NCI-H1092 (cell line): ENCODE results near the gene MTUS2.
A peak's percentile ranks its signal among the peaks of the same experiment; 100 is the strongest.

Source experiments
- DNase-seq: peaks from one replicate; lab custom pipeline; 2025; lab: John Stamatoyannopoulos, UW

The MTUS2 gene

DNA sequence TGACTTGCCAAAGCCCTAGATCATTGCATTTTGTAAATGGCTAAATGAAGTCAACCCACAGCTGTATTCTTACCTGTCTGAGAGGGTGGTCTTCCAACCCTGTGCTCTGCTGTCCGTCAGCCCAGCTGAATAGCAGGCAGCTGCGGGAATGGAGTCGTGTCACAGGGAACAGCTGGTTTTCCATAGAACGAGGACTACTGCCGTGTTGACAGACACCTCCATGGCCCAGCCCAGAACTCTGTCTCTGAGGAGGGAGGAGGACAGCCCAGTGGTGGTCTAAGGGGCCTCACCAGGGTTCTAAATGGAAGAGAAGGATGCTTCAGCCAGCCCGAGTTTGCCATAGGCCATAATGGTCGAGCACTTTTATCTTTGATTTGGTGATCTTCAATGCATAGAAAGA, 664.7 kb downstream of the MTUS2 start:
- no peak for DNase-seq

DNA sequence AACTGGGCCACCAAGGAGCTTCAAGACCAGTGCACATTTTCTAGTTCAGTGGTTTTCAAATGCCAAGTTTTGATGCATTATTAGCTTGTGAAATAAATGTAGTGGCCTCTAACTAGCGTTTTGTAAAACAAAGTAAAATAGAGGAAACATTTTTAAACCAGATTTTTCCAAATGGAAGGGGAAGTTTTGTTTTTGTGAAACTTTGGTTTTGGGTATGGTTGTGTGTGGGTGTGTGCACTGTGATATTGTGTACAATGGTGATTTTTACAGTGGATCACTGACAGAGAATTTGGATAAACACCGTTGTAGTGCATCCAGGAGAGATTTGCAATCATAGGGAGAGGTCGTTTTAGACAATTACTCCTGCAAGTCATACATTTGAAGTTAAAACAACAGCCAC, 666.4 kb downstream of the MTUS2 start:
- no peak for DNase-seq

DNA sequence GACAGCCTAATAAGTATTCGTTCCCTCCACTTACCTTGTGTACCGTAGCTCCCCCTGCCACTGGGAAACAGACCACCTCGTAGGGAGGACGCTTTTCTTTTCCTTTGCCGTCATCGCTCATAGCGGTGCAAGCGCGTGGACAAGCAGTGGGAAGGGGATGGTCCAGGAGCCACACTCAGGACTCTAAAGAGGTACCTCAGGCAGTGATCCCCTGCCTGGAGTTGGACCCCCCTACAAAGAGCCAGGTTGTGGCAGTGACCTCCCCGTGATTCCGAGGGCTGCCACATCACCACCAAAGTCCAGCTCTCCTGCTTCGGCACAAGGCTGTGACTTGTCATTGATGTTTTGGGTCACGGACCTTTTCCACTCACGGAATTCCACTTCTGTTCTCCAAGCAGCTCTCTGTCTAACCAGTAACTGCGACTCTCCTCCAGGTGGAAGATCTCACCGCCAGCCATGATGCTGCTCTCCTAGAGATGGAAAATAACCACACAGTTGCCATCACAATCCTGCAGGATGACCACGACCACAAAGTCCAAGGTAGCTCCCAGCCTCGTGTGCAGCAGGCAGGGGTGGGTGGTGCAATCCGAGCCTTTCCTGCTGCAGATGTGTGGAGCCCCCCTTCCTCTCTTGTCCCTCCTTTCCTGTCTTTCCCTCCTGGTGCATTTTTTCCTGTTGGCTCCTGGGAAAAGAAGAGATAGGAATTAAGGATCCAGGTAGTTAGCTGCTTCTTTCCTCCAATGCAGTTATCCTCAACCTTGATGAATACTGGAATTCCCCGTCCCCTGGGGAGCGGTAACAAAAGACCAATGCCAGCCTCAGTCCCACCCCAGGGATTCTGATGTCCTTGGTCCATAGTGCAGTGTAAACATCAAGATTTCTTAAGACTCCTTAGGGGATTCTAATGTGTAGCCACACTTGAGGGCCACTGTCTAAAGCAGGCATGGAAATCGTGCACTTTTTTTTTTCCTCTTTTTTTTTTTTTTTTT, 667.6 kb downstream of the MTUS2 start:
- DNase-seq, result no peak

DNA sequence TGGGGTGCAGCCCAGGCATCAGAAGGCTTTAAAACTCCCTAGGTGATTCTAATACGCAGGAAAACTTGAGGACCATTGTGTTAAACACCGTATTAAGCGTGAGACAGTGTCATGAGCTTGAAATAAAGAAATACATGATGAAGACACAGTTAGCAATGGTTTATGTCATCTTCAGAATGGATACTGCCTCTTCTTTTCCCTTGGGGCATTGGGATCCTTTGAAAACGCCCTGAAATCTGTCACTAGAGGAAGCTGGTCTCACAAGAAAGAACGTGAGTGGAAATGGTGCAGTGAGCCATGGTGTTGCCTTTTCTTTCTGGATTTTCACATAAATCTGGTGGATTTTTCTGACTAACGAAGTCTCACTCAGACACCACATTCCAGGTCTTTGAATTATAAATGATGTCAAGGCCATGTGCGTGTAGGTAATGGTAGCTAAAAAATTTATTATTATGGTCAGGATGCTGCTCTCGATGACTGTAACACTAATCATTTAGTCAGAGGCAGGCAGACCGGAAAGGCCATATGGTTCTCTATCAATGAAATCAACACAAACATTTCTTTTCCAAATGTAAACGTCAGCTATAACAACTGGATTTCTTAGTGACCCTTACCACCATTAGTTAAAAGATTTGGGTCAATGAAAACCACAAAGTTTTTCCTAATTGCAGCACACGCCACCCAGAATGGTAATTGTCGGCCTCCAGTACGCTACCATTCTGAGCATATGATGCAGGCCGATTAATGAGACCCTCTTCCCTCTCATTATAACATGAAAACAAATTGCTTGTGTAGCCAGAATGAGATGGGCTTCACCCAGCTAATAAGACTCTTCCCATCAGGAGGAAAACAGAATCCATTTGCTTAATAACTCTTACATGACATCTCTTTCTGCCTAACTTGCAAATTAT, 669.8 kb downstream of the MTUS2 start:
- DNase-seq, result no peak

DNA sequence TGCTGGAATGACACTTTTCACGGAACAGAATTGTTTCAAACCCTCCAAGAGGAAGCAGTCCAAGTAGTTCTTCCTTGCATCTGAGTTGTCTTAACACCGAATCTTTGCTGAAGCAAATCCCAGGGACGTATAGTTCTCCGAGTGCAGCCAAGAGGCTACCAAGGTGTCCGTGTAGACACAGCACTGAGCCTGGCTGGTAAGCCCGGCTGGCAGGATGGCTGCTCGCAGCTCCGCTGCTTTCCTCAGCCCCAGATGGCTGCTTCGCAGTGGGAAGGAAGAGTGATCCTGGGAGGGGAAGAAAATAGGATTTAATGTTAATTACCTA, 670.4 kb downstream of the MTUS2 start:
- DNase-seq, result no peak

DNA sequence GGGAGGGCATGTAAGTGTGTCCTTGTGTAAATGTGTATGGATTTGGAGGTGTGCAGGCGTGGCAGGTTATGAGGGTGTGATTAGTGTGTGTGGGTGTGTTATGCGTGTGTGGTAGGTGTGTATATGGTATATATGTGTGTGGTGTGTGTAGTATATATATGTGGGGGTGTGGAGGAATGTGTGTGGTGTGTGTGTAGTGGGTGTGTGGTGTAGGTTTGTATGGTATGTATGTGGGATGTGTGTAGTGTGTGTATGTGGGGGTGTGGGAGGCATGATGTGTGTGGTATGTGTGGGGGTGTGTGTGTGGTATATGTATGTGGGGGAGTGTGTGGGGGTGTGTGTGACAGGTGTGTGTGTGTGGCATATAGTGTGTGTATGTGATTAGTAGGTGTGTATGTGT, 671.1 kb downstream of the MTUS2 start:
- no peak for DNase-seq

DNA sequence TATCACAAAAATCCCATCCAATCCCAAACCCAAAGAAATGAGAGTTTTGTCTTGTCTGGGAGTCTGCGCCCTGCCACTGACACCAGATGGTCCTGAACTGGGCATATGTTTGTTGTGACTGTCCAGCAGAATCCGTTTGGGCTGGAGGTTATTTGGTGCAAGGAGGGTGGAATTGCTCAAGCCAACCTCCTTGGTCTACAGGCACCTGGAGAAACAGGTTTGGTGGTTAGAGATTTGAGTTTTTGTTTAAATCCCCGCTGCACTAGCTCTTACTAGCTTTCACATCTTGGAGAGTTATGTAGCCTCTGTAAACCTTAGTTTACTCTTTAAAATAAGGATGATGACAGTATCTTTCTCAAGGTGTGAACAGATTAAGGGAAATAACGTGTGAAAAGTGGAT, 673.7 kb downstream of the MTUS2 start:
- no peak for DNase-seq

DNA sequence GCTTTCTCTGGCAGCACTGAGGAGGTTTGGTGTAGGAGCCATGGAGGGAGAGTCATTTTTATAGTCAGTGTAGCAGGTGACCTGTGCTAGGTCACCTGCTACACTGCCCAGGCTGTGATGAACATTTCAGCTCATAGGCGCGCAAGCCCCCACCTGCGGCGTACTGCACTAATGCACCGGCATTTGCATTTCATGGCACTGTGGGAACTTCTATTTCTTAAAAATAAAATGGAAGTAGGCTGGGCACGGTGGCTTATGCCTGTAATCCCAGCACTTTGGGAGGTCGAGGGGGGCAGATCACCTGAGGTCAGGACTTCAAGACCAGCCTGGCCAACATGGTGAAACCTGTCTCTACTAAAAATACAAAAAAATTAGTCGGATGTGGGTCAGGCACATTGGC, 674.4 kb downstream of the MTUS2 start:
- DNase-seq, result no peak

DNA sequence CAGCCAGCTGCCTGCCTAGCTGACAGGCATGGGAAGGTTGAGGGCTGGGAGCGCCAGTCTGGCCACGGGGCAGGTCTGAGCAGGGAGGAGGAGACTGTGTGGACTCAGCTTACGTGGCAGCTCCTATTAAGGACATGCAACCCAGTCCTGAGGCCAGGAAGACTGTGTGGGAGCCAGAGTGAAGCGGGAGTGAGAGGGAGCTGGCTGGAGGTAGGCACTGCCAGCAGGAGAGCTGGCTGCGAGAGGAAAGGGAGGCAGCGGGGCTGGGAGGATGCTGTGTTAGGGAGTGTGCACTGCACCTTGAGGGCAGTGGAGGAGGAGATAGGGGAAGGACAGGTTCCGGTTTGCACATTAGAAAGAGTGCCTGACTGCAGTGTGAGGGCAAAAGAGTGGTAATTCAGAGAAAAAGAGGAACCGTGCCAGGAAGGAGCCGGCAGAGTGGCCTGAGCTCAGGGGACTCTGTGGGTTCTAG, 676.1 kb downstream of the MTUS2 start:
- DNase-seq, result no peak

DNA sequence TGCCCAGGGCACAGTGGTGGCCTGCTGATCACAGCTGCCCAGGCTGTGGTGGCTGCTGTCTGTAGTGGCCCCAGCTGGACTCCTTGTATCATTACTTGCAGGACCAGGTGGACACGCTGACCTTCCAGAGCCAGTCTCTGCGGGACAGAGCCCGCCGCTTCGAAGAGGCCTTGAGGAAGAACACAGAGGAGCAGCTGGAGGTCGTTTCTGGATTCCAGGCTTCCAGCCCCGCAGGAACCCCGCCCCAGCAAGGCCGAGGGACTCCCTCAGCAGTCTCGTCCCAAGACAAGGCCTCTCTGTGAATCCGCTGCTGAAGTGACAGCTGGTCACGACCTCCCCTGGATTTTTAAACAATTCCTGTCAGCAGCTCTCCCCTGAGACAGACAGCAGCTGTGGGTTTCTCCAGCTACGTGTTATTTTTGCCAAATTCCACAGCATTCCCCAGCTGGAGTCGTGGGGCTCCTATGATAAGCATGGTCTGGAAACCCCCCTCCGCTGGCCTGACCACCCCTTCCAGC, 677.1 kb downstream of the MTUS2 start:
- DNase-seq, result no peak

DNA sequence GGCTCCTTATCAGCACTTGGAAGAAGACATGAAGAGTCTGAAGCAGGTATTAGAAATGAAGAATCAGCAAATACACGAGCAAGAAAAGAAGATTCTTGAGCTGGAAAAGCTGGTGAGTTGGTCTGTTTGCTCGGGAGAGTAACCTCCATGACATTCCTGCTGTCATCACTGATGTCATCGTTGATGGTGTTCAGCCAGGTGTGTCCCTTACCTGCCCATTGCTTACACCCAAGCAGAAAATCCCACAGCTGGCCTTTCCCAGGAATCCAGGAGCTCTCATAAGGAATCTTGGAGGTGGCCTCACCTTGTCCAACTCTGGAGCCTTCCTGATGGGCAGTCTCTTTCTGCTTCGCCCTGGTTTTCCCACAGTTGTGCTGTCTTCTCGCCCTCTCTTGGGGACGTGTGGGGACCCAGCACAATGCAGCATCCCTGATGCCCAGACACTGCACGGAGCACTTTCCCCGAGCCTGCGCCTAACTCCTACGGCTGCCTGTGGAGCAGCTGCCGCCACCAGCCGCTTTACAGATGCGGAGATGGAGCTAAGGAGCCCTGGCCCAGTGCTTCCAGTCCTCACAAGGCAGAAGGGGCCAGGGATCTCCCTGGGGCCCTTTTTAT, 678.4 kb downstream of the MTUS2 start:
- DNase-seq, result no peak

DNA sequence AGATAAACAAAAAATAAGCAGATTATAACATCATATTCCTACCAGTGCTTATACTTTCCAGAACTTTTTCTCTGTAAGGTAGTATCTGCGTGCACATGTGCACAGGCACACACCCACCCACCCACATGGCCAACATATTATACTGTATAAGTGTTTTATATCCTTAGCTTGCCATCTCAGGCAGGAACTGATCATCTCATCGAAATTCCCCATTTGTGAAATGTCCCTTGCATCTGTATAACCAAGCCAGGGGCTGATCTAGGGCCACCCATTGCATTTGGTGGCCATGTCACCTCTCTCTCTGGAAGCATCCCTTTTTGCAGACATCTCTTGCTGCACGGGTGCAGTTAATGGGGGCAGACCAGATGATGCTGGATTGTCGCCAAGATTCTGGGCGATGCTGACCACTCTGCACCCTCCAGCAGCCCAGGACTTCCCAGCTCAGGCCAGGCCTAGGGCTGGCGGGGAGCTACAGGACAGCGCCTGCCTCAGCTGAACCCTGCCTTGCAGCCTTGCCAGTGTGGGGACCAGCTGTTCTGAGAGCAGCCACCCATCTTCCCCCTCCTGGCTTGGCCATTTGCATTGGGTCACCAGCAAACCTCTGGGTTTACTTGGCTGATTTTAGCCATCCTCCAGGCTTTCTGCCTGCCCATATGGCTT, 679.5 kb downstream of the MTUS2 start:
- no peak for DNase-seq

DNA sequence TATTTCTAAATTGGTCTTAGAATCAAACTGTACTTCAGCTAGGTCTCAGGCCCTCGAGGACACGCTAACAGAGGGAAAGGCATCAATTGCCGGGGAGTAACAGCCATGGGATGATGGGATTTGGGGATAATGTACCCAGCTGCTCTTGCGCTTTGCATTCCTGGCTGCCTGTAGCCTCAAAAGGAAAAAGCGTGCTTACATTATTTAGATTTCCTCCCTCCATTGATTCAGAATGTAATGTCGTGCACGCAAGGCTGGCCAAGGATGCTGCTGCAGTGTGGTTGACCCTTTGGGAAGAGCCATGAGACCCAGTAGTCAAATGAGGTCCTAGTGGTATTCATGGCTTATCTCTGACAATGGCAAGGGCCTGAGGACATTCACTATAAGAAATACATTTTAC, 680.2 kb downstream of the MTUS2 start:
- DNase-seq, result no peak

DNA sequence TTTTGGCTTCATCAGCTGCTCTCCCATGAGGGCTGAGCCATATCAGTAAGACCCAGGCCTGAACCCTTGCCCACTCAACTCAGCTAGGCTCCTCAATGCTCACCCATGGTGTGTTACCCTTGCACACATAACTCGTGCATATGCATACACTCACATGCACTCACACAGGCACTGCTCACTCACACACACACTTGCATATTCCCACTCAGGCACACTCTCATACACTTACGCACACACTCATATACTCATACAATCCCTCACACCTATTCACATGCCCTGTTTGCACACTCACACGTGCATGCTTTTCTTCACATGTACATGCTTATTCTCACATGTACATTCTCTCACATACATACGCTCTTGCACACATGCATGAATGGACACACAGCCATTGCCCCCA, 681.5 kb downstream of the MTUS2 start:
- DNase-seq, result no peak

DNA sequence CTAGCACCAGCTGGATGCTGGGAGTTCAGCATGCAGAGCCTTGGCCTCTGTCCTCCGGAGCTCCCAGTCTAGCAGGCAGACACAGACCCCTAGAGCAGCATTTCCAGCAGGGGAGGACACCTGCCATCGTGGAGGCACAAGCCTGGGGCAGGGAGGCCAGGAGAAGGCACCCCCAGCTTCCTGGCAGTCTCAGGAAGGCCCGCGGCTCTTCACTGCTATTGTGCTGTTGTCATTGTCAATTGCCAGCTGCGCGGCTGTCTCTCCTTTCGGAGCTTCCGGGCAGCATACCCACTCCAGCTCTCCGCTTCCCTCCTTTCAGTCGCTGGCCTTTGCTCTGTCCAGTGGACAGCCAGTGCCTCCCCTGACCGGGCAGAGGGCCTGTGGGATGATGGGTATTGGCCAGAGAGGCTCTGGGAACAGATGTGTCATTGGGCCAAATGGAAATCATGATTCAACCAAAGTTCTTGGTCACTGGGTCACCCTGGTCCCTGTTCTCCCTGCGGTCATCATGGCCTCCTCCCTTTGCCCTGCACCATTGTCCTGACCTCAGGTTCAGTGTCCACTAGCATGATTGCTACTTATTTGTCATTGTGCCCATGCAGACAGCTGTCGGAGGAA, 682.4 kb downstream of the MTUS2 start:
- DNase-seq, result no peak

DNA sequence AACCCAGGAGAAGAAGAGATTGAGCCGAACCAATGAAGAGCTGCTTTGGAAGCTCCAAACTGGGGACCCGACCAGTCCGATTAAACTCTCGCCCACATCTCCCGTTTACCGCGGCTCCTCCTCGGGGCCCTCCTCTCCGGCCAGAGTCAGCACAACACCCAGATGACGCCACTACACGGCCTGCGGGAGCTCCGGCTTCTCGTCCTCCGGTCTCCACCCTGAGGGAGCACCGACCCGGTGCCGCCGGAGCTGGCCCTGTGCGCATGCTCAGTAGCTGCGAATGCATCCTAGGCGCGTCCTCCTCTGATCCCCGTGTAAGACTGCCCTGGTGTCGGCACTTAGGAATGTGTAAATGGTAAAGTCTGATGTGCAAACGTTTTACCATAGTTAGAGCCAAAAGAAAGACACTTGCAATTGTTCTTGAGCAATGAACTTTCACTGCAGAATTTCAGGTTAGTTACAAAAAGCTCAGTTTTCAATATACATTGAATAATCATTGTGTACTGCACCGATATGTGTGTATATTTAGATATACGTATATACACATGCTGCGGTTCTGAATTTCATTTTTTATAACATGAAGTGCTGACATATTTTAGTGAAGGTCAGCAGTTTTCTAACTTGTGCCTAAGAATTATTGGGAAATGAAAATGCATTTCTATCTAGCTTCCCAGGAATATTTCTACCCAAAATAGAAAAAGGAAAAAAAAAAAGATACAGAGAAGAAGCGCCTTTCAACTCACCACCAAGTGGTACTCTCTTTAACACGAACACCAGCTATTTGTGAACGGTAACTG, 683.1 kb downstream of the MTUS2 start:
- no peak for DNase-seq

DNA sequence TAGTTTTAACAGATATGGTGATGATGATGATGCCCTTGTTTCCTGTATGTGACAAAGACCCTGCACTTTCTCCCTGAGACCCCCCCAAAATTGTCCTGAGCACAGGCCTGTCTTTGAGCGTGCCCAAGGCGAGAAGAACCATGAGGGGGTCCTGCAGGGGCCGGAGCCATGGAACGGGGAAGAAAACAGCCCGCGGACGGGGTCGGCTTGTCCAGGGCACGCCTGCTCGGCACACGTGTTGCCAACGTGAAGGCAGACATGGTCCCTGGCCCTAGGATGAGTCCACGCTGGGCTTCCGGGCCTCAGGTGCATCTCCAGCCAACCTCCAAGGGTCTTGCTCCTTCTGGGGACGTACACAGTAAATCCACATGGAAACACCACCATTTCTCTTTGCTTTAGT, 684.6 kb downstream of the MTUS2 start:
- no peak for DNase-seq

DNA sequence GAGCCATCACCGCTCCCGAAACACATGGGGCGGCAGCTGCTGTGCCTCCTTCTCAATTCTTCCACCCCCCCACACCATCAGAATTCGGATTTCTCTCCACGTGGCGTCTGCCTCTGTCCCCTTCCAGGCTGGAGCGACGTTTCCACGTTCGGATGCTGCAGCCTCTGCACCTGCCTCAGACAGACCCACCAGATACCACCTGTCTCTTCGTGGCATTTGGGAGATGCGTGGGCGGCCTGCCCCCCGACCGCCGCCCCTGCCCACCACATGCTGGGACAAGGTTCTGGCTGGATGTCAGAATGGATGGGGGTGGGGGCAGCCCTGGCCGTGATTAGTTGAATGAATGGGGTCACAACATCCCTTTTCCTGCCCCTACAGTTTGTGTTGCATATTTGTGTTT, 685.4 kb downstream of the MTUS2 start:
- DNase-seq, result no peak

DNA sequence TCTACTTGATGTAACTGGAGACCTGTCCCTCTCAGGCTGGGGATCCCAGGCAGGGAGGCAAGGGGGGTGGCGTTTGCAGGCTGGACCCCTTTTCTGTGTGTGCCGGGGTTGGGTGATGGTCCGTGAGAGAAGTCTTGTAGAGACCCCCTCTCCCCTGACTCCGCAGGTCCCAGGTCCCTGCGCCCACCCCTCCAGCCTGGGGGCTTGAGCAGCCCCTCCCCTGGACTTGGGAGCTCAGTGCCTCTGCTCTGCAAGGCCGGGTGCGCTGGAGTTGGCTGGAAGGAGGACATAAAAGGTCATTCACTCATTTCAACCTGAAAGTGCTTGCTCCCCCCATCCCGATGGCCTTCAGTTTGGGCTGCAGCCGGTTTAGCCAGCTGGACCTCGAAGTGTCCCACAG, 685.8 kb downstream of the MTUS2 start:
- no peak for DNase-seq

DNA sequence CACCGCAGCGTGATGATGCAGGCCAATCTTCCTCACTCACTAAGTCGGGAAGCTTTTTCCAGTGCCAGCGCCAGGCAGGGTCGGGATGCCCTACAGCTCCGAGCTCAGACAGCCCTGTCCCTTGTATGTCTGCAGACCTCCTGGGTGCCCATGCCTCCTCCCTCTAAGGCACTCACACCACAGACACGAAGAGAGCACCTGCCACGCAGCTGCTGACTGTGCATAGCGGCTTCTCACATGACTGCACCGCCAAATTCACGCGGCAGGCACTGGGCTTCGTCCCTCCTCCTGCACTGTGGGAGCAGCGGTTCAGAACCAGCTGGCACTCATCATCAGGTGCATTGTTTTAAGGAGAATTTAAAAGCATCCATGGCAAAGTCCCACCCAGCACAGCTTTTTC, 687.2 kb downstream of the MTUS2 start:
- DNase-seq, result peak; percentile 68
